ENCODE measurements around the gene PDZD4.

DNA sequence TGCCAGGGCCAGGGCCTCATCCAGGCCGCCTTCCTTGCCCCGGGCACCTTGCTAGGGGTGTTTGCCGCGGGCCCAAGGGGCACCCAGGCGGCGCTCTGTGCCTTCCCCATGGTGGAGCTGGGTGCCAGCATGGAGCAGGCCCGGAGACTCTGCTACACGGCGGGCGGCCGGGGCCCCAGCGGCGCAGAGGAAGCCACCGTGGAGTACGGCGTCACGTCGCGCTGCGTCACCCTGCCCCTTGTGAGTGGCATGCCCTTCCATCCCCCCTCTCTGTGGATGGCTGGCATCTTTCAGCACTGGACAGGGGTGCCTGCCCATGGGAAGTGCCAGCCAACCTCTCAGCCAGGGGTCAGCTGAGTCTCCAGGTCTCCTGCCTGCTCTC lies 62.7 kb downstream of the PDZD4 start:
- TF ChIP-seq, protein P1, sequence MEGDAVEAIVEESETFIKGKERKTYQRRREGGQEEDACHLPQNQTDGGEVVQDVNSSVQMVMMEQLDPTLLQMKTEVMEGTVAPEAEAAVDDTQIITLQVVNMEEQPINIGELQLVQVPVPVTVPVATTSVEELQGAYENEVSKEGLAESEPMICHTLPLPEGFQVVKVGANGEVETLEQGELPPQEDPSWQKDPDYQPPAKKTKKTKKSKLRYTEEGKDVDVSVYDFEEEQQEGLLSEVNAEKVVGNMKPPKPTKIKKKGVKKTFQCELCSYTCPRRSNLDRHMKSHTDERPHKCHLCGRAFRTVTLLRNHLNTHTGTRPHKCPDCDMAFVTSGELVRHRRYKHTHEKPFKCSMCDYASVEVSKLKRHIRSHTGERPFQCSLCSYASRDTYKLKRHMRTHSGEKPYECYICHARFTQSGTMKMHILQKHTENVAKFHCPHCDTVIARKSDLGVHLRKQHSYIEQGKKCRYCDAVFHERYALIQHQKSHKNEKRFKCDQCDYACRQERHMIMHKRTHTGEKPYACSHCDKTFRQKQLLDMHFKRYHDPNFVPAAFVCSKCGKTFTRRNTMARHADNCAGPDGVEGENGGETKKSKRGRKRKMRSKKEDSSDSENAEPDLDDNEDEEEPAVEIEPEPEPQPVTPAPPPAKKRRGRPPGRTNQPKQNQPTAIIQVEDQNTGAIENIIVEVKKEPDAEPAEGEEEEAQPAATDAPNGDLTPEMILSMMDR (IDR thresholded peaks at IDR 0.05 in 2 of 3, conservative IDR thresholded peaks at IDR 0.05 in 1 of 3; ENCODE audit: insufficient read depth in 2 of 3, low read depth in 1 of 3, low read length in 3 of 3) = no peak
- no peak for TF ChIP-seq SRSF7 (optimal IDR thresholded peaks at IDR 0.05; ENCODE audit: low read depth, low read length)

Data from K562 (cell line).